GM12878 (cell line): ENCODE data around the gene TAS1R2. TPM values are rescaled to one million over a fixed set of nuclear protein-coding genes. Genes with fewer than 3 reads are reported as not detected.

Source experiments
- ATAC-seq: fragments of 200-7000 bp; cut with Tn5 transposase; 3 replicates; pipeline ENCODE4 v1.9.1; 2020; ENCODE audit warnings: mild to moderate bottlenecking, moderate library complexity
- BruUV-seq: library from RNA; stranded (reverse); fragments of 400-500 nt; replicated peaks from 2 replicates; lab custom pipeline; 2021; lab: Mats Ljungman, UMichigan
- CTCF ChIA-PET: fragments of 300-600 bp; sonication (Branson Sonifier 250); formaldehyde crosslinking; extraction: SDS; loops from one replicate; lab custom pipeline; 2021; ENCODE audit warnings: inconsistent platforms; lab: Yijun Ruan, JAX
- POLR2A ChIA-PET: fragments of 350-600 bp; formaldehyde crosslinking; extraction: SDS; loops from one replicate; lab custom pipeline; 2021; ENCODE audit warnings: inconsistent platforms; lab: Charles Lee
- RAD21 ChIA-PET: fragments of 300-600 bp; sonication (Branson Sonifier 250); formaldehyde crosslinking; loops from one replicate; lab custom pipeline; 2023; ENCODE audit warnings: antibody characterized with exemption; ENCODE audit not compliant: unreplicated experiment; lab: Charles Lee
- SMC1A ChIA-PET: fragments of 300-600 bp; sonication (Branson Sonifier 250); formaldehyde crosslinking; loops from one replicate; lab custom pipeline; 2023; ENCODE audit not compliant: unreplicated experiment, uncharacterized antibody; lab: Charles Lee
- DNase-seq: peaks from one replicate; pipeline ENCODE4 v3.0.0-alpha.2; 2011; ENCODE audit warnings: low read depth, low spot score
- FAIRE-seq: peaks from 3 replicates; lab custom pipeline; 2011; peaks lifted over from hg19 to GRCh38; lab: Jason Lieb, UNC
- H2AFZ ChIP-seq: 2 replicates; pipeline ENCODE4 v1.6.0; 2011; ENCODE audit warnings: low read depth, low read length, control low read depth; ENCODE audit not compliant: control insufficient read depth
- H3K27ac ChIP-seq: 2 replicates; pipeline ENCODE4 v1.5.1; 2011; ENCODE audit warnings: control low read depth; ENCODE audit not compliant: control insufficient read depth, insufficient read depth
- H3K27me3 ChIP-seq, 2 experiments: replicated peaks in 1 of 2; 2 replicates each; pipeline versions ENCODE4 v1.6.0 to v1.6.1; 2011; ENCODE audit warnings: low read length in 1 of 2; ENCODE audit not compliant: control insufficient read depth in 2 of 2, insufficient read depth in 2 of 2
- H3K36me3 ChIP-seq, 2 experiments: 2 replicates each; pipeline ENCODE4 v1.5.1; 2011; ENCODE audit warnings: low read length in 1 of 2; ENCODE audit not compliant: control insufficient read depth in 2 of 2, insufficient read depth in 2 of 2
- H3K4me1 ChIP-seq: 2 replicates; pipeline ENCODE4 v1.6.1; 2011; ENCODE audit warnings: mild to moderate bottlenecking, low read length, moderate library complexity, mixed read lengths; ENCODE audit not compliant: control insufficient read depth, insufficient read depth
- H3K4me2 ChIP-seq: 2 replicates; pipeline ENCODE4 v1.6.0; 2011; ENCODE audit warnings: control low read depth; ENCODE audit not compliant: control insufficient read depth, insufficient read depth
- H3K4me3 ChIP-seq: fragments of 200-600 bp; sonication (generic); 2 replicates; pipeline ENCODE4 v1.5.1; 2016
- H3K79me2 ChIP-seq: 2 replicates; pipeline ENCODE4 v1.6.0; 2011; ENCODE audit warnings: low read length; ENCODE audit not compliant: control insufficient read depth, insufficient read depth
- H3K9ac ChIP-seq: 2 replicates; pipeline ENCODE4 v1.8.0; 2011; ENCODE audit warnings: low read length, control low read depth, mixed read lengths; ENCODE audit not compliant: control insufficient read depth, insufficient read depth
- H3K9me3 ChIP-seq: replicated peaks from 3 replicates; pipeline ENCODE4 v1.5.1; 2011; ENCODE audit warnings: mild to moderate bottlenecking, low read length; ENCODE audit not compliant: control insufficient read depth, insufficient read depth
- H4K20me1 ChIP-seq: 2 replicates; pipeline ENCODE4 v1.6.0; 2011; ENCODE audit not compliant: control insufficient read depth, insufficient read depth
- ATF3 ChIP-seq: IDR thresholded peaks from 2 replicates; pipeline ENCODE4 v1.6.1; 2011; ENCODE audit warnings: low read depth, mild to moderate bottlenecking, low read length, moderate library complexity, borderline replicate concordance; ENCODE audit errors: extremely low read depth
- EED ChIP-seq: sonication (generic); IDR thresholded peaks from 2 replicates; pipeline ENCODE4 v1.6.1; 2016; ENCODE audit warnings: antibody characterized with exemption, low read depth
- SMARCA5 ChIP-seq: fragments of 450-650 bp; IDR thresholded peaks from 2 replicates; pipeline ENCODE4 v1.6.1; 2017; ENCODE audit warnings: mild to moderate bottlenecking
- WGBS: methylation state at CpG from one replicate; pipeline ENCODE4 v1.1.6; 2016; ENCODE audit warnings: low lambda C conversion rate; ENCODE audit not compliant: insufficient replicate concordance, insufficient coverage; ENCODE audit errors: missing lambda C conversion rate; 5-methylcytosine and 5-hydroxymethylcytosine counted together
- in situ Hi-C: fragments of 300-500 bp; cut with MboI; formaldehyde crosslinking; loops from 9 replicates; pipeline ENCODE4 v1.14.3; 2018; ENCODE audit warnings: mixed read lengths
- intact Hi-C: fragments of 100-400 bp; cut with micrococcal nuclease; formaldehyde crosslinking; loops from one replicate; pipeline ENCODE4 v1.14.2; 2022; ENCODE audit not compliant: unreplicated experiment
- polyA plus RNA-seq, 11 experiments: library from polyadenylated mRNA; depleted of rRNA in 4 of 11; unstranded in 6 of 11; stranded (reverse) in 5 of 11; fragments of >200 nt; fragmentation: Nextera tagmentation in 4 of 11; fragmentation: Illumina TruSeq in 1 of 11; extraction: Ambion mirVana in 4 of 11; extraction: Trizol in 1 of 11; gene quantifications; 1 replicate in 1 of 11; 2 replicates in 10 of 11; pipeline versions ENCODE4 v1.2.1 to v1.2.3, GENCODE V29; 2011 to 2016; ENCODE audit warnings: inconsistent platforms in 2 of 11, missing spikeins in 2 of 11, low read depth in 1 of 11
- total RNA-seq, 4 experiments: library from RNA; depleted of rRNA in 3 of 4; stranded (reverse); fragments of >200 nt in 3 of 4; fragmentation: Illumina TruSeq in 1 of 4; extraction: Trizol in 1 of 4; gene quantifications; 2 replicates each; pipeline versions ENCODE4 v1.2.1 to v1.2.3, GENCODE V29; 2013 to 2021
- TF ChIP-seq, protein P1 (sequence below): fragments of 150-350 bp; IDR thresholded peaks from 2 replicates; pipeline ENCODE4 v1.6.1; 2014; ENCODE audit warnings: mild to moderate bottlenecking, low read depth, low read length

TAS1R2 gene
- total and polyA plus RNA-seq, 10 of the 15 experiments (the other 5 are each of a cell fraction or from before 2014, with no cell fraction given) = not detected

DNA sequence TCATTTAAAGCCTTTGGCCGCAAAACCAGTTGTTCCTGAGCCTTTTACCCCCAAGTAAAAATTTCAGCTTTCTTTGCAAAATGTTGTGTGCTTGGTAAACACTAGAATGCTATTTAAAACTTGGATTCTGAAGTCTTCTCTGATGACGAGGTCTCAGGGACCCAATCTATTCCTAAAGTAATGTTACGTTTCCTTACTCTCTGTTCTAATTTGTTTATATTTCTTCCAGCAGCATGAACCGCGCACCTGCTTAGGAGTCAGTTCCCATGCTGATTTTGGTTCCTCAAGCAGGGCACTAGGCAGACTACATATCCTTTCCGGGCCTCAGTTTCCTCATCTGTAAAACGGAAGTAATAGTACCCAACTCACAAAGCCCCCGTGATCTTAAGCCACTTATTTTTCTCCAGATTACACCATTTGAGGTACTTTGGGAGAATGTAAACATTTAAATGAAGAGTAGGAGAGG, 43.9 kb upstream of the TAS1R2 start:
- Histone ChIP-seq H3K27ac (peak overlapping the region; percentile 57; the same call in 1 of the 2 replicates), H3K9me3 (no peaks in the 10 kb centered on the region)
- TF ChIP-seq ATF3 = no peak
- TF ChIP-seq EED = no peak
- 0 out of 2 replicates have a peak, but pooled peaks have one; percentile 5 for TF ChIP-seq SMARCA5
- TF ChIP-seq, protein P1, sequence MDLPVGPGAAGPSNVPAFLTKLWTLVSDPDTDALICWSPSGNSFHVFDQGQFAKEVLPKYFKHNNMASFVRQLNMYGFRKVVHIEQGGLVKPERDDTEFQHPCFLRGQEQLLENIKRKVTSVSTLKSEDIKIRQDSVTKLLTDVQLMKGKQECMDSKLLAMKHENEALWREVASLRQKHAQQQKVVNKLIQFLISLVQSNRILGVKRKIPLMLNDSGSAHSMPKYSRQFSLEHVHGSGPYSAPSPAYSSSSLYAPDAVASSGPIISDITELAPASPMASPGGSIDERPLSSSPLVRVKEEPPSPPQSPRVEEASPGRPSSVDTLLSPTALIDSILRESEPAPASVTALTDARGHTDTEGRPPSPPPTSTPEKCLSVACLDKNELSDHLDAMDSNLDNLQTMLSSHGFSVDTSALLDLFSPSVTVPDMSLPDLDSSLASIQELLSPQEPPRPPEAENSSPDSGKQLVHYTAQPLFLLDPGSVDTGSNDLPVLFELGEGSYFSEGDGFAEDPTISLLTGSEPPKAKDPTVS = no peak
- TF ChIP-seq, all 136 proteins: peak for 1
- Histone ChIP-seq H2AFZ (peak overlapping the region; percentile 100), H3K79me2 (peaks cover 4% of the 10 kb centered on the region), H3K27me3 (no peaks in the 10 kb centered on the region), H3K4me1 (peaks cover 16% of the 10 kb centered on the region), H3K4me2 (peak overlapping the region; percentile 95), H4K20me1 (no peaks in the 10 kb centered on the region), H3K9ac (peak overlapping the region; percentile 88), H3K36me3 (peaks cover 0 to 1% of the 10 kb centered on the region in 2 experiments; a peak in 2 of 4 replicates), H3K4me3 (peak overlapping the region; percentile 86)
- intact Hi-C loops (loop anchor here (2.0 kb wide), 1 partner anchor 185 kb away; no protein-coding TSS in a partner anchor), in situ Hi-C loops (no loop called here)
- DNase-seq = no peak
- FAIRE-seq = no peak
- WGBS = 38% methylated on average over 8 of the region's 8 CpGs
- ChIA-PET CTCF (interaction anchor here (1.0 to 3.0 kb wide), 17 partner anchors 10 to 279 kb away, joined by 3 to 31 read pairs (median 4); partner anchors contain the start of gene IFFO2), SMC1A (interaction anchor here (0.8 to 2.0 kb wide), 8 partner anchors 12 to 194 kb away, joined by 3 to 8 read pairs (median 5); no protein-coding TSS in a partner anchor), RAD21 (interaction anchor here (0.9 to 2.0 kb wide), 9 partner anchors 10 to 64 kb away, joined by 3 to 10 read pairs (median 6); partner anchors contain the start of gene IFFO2), POLR2A (interaction anchor here (1.2 to 1.9 kb wide), 3 partner anchors 10 to 48 kb away, joined by 3 to 7 read pairs (median 6); no protein-coding TSS in a partner anchor)
- ATAC-seq = no peak
- BruUV-seq = TSS peak; percentile 88
